NCI-H2171 treated with DMSO at 0.1 percent for 48 hours (cell line): ENCODE results near the gene CASP3.
"Not testable (repeated sequence)": the region's sequence is repeated elsewhere in the genome, so short reads cannot be mapped to it uniquely, and the experiment has no call there.

Source experiments
- DNase-seq: peaks from one replicate; lab custom pipeline; 2025; lab: John Stamatoyannopoulos, UW

CASP3 gene

DNA sequence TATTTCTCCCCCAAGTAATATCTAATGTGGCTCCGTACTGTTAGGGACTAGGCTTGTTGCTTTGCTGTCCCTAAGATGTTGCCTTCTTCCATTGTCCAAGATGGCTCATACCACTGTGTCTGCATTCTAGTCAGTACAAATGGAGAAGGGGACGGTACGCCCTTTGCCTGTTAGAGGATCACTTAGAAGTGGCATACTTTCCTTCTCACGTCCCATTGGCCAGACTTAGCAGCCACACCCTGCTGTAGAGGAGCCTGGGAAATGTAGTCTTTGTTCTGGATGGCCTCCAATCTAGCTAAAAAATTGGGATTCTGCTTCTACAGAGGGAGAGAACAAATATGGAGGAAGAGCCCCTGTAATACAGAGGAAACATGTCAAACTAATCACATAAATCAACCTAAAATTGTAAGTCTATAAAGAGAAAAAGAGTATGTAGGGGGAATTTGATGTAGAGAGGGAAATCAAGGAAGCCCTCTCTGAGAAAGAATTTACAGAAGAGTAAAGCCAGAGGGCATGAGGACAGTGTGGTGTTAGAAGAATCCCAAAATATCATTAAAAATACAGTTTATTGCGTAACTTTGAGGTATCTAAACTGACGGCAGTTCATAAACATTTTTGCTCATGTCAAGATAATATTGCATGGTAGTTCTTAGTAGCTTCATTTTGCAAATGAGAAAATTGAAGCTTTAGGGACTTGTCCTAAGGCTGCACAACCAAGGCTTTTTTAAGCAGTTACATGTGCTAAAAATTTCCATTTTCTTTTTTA, 15.4 kb upstream of the CASP3 start:
- DNase-seq: no peak

DNA sequence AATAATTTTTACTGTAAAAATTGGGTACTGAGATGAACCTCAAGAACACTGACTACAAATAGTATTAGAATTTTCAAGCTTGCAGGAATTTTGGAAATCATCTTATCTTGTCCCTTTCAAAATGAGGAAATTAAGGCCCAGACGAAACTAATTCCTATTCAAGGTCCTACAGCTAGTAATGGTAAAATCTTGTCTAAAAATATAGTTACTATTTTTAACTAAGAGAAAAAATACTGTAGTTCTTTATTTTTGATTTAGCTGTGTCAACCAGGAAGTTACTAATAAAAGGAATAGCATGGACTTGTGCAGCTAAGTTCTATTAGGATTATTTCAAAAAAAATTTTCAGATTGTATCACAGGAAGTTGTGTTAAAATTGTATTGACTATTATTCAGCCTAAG, 13.0 kb upstream of the CASP3 start:
- no peak for DNase-seq

DNA sequence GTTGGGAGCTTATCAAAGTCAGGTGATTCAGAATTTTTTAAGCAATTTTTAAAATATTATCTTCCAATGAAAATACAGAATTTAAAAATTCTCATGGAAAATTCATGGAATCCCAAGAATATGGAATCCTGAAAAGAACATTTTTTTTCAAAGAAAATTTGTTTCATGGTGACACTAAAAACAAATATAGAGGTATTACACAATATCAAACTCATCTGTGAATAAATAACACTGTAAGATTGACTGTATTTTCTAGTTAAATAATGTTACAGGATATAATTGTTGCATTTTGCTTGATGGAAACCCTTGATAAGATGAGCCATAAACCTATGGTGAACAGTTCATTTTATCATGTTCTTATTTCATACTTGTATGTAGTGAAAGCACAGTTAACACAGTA, 11.7 kb upstream of the CASP3 start:
- DNase-seq: no peak

DNA sequence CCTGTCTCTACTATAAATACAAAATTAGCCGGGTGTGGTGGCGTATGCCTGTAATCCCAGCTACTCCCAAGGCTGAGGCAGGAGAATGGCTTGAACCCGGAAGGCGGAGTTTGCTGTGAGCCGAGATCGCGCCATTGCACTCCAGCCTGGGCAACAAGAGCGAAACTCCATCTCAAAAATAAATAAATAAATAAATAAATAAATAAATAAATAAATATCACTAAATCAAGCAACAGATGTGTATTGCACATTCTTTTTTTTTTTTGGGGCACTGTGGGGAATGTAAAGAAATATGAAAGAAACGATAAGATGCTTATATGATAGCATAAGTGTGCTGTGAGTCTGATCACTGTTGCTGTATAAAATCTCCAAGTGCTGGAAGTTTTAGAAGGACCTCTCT, 8.6 kb upstream of the CASP3 start:
- DNase-seq: not testable (repeated sequence)

DNA sequence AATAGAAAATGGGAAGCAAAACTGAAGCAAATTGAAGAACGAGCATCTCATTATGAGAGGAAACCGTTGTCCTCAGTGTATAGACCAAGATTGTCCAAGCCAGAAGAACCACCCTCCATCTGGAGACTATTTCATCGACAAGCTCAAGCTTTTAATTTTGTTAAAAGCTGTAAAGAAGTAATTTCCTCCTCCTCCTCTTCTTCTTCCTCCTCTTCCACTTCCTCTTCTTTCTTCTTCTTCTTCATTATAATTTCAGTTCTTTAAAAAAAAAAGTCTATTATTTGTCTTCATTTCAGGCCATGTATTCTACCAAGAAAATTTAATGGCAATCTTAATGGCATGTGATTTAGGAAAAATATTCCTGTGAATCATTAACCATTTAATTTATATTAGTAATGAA, 7.9 kb upstream of the CASP3 start:
- no peak for DNase-seq

DNA sequence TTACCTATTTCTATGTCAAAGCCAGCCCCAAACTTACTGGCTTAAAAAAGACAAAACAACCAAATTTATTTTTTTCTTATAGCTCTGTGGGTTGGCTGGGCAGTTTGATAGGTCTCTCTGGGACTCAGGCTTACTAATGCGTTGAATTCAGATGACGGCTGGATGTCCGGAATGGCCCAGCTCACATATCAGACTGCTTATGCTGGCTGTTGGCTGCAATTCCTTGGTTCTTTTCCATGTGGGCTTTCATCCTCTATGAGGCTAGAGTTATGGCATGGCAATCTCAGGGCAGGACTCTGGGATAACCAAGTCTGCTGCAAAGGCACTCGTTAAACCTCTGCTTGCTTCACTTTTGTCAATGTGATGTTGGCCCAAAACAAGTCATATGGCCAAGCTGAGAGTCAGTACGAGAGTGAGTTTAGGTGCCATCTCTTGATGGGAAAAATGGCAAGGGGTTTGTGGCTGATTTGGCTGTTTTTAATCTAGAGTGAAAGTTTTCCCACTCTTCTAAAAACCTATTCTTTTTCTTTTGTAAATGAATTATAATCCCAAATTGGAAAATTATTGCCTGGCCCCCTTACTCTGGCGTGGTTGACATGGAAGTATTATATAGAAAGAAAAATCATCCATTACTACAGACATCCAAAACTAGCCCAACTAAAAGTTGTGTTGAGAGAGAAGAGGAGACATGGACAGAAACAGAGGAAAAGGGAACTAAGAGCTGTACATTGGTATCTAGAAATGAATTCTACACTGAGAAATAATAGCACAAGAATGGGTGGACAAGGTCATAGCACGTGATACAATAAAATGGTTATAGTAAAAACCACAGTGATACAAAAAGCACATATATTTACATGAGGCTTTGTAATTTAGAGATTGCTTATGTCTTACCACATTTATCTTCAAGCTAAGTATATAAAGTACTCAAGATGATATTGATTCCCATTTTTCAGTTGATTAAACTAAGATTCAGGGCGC, 6.9 kb upstream of the CASP3 start:
- DNase-seq: no peak

DNA sequence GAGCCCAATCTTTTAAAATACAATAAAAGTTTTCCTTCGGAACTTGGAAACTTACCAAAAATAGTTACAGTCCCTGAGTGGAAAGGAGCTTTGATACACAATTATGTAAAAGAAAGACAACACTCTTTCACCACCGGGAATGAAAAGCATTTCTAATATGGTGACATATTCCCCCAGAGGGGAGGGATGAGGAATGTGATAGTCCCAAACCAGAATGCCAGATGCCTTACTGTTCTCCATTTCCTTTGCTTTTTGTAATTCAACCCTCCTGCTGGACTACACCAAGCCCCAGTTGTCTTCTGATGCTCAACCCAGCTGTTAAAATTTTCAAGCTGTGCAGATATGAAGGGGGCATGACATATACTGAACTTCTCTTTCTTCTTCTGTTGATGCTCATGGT, 4.4 kb upstream of the CASP3 start:
- DNase-seq: peak; percentile 83

DNA sequence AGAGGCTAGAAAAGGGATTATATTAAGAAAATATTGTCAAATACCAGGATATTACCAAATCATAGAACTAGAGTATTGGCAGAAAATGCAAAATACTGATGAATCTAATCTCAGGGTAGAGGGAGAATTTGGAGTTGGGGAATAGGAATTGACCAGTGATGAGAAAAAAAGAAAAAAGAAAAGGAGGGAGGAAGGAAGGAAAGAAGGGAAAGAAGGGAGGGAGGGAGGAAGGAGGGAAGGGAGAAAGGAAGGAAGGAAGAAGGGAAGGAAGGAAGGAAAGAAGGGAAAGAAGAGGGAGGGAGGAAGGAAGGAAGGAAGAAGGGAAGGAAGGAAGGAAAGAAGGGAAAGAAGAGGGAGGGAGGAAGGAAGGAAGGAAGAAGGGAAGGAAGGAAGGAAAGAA, 3.4 kb upstream of the CASP3 start:
- DNase-seq: not testable (repeated sequence)

DNA sequence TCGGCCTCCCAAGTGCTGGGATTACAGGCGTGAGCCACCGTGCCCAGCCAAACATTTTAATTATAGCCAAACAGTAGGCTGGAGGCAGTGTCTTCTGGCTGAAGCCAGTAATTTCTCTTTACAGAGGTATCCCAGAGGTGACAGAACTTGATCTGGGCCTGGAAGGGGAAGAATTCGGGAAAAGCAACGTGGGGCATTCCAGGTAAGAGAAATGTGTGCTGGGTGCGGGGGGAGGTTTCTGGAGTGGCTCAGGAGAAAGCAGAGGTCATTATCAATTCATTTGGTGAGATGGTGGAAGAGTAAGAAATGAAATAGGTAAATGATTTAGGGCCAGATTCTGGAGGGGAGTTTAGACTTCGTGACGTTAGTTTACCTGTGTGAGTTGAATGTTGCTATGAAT, 2.7 kb upstream of the CASP3 start:
- DNase-seq: no peak

DNA sequence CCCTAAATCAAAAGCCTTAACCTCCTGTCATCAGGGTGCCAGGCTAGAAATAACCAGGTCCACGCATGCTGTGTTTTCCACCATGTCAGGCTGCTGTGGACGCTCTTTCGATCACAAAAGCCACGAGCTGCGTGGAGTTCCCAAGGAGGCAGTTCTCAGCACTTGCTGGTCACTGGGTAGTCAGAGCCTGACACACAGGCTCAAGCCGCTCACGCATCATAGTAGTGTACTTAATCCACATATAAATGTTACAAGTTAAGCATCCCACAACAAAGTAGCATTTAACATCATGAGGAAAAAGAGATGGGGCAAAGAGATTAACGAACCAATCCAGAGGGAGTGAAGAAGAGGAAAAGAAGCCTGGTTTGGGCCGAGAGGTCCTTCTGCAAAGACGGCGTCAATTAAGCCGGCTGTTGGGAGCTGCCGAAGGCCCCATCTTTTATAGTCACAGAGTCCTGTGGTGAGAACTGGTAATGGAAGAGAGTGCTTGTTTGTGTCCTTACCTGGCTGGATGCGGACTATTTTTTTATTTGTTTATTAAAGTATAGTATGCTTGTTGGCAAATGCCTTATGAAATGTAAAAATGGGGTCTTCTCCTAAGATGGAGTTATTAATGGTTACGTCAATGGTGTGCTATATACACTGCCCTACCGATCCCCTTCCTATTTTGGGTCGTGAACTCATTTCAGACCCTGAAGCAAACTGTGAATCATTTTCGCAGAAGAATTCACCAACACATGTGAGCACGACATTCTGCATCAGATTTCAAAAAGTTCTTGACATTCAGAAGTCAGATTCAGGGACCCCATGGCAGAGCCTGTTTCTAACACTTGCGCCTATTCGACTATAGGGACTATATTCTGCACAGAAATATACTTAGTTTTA, 966 bp upstream of the CASP3 start:
- DNase-seq: peak; percentile 26

DNA sequence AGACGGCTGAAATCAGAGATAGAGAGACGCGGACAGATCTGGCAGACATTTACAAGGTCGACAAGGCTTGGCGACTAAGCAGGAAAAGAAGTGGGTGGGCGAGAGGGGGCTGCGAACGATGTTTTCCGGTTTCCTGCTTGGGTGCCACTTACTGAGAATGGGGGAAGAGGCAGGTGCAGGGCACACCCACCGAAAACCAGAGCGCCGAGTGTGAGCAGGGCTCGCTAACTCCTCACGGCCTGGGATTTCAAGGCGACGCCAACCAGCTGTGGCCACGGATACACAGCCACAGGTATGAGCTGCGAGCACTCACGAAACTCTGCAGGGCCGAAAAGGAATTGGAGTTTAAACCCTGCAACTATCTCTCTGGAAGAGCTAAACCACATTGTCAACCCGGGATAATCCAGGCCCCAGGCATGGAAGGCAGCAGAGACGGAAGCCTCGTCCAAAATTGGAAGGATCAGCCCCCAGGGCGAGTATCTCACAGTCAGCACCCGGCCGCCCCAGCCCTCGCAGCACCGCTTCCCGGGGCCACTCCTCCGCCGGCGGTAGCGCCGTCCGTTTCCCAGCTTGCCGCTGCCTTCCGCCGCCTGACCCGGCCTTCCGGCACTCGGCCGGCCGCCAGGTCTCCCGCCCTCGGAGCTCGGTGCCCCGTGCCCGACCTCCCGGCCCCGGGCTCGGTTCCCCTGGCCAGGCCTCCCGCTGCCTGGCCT, 778 bp downstream of the CASP3 start:
- no peak for DNase-seq

DNA sequence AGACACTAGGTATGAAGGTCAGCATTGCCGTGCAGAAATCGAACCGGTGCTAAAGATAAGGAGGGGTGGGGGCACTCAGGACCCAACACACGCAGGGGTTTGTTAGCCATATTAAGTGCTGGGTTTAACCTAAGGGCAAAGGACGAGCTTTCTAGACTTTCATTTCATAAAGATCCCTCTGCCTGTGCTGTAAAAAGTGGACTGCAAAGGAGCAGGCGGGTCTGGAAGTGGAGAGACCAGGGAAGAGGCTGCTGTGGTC, 1.3 kb downstream of the CASP3 start:
- no peak for DNase-seq

DNA sequence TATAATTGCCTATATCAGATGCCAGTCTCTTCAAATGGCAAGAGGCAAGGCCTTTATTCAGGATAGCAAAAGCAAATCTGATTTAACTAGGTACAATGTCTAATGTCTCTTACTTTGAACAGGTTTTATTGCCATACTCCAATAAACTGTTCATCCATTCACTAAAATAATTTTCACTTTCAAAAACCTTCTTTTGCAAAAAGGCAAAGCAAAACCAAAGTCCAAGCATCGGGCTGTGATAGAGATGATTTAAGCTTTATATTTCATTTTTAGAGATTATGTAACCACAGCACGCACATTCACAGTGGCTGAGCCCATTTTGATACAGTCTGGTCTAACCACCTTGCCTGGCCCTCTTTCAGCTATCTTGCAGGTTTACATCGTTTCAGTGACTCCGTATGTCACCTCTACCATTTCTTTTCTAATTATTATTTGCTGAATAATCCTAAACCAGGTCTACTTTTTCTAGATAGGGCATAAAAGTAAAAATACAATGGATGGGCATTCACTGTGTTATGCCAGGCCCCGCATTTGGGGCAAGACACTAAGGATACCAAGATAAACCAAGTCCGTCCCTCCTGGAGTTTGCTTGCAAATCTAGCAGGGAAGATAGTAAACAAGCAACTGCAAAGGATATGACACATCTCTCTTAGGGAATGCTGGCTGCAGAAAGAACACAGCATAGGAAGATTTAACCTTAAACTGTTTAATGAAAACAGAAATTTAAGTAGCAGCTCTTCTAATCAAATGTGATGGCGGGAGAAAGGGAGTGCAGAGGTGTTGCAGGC, 1.8 kb downstream of the CASP3 start:
- no peak for DNase-seq

DNA sequence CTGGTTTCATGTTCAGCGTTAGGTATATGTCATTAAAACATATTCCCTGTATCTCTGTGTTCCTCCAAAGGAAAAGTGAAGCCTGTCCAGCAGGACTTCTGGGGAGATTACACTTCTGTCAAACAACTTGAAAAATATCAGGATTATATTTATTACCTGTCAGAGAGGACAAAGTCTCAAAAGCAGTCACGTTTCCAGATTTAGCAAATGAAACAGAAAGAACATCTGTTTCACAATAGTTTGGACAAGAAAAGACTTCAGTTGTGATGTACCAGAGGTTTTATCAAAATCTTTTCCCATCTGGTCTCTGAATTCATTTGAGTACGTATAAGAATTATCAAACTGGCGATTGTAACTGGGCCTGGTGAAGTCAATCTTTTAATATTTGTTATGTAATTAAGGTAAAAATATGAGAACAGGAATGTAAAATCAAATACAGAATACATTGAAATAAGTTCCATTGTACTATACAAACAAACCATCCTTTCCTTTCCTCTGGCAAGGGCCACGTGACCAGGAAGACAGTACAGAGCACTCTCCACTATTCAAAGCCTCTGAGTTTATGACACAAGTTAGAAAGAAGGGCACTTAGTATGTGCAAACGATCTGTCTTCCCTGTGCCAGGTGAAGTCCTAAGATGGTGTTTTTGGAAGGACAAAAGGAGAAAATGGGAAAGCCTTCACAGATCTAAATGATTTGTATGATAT, 3.2 kb downstream of the CASP3 start:
- DNase-seq: no peak

DNA sequence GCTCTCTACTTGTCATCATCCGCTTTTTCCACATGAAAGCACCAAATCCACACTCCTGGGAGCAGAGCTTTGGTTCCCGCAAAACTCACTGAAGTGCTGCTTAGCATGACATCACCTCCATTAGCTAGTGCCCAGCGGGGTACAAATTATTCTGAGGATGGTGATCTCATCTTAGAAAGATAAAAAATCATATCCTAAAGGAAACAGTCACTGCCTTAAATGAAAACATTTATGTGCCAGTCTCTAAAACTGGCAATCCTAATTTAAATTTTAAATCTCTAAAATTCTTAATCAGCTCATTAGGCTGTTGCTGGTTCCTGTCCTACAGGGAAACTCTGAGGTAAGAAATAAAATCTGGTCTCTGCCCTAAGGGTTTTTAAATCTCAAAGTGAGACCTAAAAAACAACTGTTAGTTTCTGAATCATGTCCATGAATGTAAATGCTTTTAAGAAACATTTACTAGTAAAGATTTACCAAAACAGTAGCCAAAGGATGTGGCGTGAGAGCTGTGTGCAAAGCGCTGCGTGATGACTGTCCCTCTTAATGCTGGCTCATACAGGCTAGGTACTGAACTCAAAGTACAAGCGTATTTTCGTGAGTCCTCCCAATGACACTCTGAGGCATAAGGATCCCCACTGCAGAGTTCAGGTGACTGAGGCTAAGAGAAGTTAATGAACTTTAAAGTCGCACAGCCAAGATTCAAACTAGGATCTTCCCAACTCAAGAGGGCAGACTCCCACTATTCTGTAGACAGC, 4.5 kb downstream of the CASP3 start:
- DNase-seq: peak; percentile 2

DNA sequence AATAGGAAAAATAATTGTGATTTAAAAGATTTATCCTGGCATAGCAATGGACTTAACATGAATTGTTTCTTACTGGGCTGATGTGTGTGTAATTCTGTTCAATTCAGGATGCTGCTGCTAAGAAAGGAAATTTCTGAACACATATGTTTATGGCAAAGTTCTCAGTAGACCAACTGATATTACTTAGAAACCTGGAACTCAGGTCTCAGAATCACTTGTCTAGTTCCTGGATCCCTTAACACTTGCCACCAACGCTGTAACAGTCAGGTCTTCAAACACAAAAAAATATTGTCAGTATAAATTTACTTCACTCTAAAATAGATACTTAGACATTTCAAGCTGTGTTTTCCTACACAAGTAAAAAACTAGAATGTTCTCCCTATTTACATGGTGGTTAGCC, 5.5 kb downstream of the CASP3 start:
- no peak for DNase-seq

DNA sequence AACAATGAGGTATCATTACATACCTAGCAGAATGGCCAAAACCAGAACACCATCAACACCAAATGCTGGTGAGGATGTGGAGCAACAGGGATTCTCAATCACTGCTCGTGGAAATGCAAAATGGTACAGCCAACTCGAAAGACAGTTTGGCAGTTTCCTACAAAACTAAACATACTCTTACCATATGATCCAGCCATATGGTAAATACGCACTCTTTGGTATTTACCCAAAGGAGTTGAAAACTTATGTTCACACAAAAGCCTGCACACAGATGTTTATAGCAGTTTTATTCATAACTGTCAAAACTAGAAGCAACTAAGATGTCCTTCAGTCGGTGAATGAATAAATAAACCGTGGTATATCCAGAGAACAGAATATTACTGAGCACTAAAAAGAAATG, 7.8 kb downstream of the CASP3 start:
- DNase-seq: no peak

DNA sequence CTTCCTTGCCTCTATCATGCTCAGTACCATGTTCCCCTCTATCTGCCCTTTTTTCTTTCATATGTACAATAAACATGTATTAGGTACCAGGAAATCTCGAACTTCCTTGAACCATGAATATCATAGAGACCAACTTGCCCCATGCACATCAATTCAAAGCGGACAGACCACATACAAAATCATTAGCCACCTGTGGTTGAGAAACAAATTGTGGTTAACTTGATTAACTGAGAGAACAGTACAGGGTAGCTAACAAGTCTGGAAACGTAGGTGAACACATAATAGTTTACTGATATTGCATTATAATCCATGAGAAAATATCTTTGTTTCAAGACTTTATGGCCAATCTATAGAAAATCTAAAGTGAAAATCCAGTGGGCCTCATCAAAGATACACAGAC, 8.2 kb downstream of the CASP3 start:
- DNase-seq: no peak

DNA sequence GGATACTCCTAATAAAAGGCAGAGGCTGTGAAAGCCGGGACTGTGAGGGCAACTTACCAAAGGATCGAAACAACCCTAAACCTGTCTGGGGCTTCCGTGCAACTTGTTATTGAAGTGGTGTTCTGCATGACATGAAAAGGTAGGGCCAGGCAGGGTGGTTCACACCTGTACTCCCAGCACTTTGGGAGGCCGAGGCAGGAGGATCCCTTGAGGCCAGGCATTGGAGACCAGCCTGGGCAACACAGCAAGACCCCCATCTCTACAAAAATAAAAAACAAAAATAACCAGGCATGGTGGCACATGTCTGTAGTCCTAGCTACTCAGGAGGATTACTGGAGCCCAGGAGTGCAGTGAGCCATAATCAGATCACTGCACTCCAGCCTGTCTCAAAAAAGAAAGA, 12.3 kb downstream of the CASP3 start:
- no peak for DNase-seq

DNA sequence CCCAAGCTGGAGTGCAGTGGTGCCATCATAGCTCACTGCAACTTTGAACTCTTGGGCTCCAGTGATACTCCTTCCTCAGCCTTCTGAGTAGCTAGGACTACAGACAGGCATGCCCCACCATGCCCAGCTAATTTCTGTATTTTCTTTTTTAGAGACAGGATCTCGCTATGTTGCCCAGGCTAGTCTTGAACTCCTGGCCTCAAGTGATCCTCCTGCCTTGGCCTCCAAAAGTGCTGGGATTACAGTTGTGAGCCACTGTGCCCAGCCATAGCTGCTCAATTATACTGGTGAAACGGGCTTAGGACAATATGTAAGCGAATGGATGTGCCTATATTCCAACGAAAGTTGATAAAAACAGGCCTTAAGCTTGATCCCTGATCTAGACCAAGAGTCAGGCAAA, 13.1 kb downstream of the CASP3 start:
- no peak for DNase-seq
